Posterior cingulate gyrus (tissue), 11 donors: Measurements from ENCODE around the gene STRIP2.
A peak's percentile ranks its signal among the peaks of the same experiment; 100 is the strongest.
"Not testable (repeated sequence)": the region's sequence is repeated elsewhere in the genome, so short reads cannot be mapped to it uniquely, and the experiment has no call there.

Experiments
- DNase-seq, 10 donors: peaks; one replicate each; pipeline versions ENCODE4 v3.0.0 to v3.0.0-alpha.2; 2020 to 2021; ENCODE audit warnings: mixed read lengths in 3 of 10
- intact Hi-C: fragments of 100-400 bp; cut with DNase I; formaldehyde crosslinking; loops from one replicate; pipeline ENCODE4 v1.15.1; 2023

STRIP2 gene

GRCh38 chr7:129481376-129481775 lies 47.1 kb downstream of the STRIP2 start:
- not testable (repeated sequence) for DNase-seq

DNA sequence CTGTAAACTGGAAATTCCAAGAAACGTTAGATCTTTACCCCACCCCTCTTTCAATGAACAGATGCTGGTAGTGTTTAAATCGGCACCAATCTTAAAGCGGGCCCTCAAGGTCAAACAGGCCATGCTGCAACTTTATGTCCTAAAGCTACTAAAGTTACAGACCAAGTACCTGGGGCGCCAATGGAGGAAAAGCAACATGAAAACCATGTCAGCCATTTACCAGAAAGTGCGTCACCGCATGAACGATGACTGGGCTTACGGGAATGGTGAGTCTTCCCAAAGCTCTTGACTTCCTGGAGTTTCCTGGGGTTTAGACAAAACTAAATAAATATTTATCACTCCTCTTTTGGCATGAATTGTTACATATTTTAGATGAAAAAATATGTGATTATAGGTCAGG lies 48.5 kb downstream of the STRIP2 start:
- DNase-seq: no peak
- intact Hi-C loops: no loop called here

More at GRCh38 chr7:129481376-129481775, 47.1 kb downstream of the STRIP2 start:
- intact Hi-C loops: not testable (repeated sequence)

DNA sequence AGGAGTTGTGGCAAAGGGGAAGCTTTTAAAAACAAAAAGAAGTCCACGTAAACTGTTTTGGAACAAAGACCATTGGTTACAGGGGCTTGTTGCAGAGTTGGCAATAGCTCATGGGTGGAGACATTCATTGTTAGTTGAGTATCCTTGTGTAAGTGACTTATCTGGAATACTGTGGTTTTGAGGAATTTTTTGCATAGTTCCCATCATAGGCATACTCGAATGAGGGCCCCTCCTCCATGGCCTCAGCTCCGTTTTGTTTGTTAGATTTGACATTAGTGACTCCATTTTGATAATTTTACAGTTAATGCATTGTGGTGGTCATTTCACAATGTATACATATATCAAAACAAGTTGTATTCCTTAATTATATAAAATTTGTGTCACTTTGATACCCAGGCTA lies 55.3 kb downstream of the STRIP2 start:
- no peak for DNase-seq

GRCh38 chr7:129492391-129492790 lies 58.2 kb downstream of the STRIP2 start:
- intact Hi-C loops: no loop called here
- DNase-seq: no peak

More for the DNA sequence above, 55.3 kb downstream of the STRIP2 start:
- intact Hi-C loops: no loop called here

DNA sequence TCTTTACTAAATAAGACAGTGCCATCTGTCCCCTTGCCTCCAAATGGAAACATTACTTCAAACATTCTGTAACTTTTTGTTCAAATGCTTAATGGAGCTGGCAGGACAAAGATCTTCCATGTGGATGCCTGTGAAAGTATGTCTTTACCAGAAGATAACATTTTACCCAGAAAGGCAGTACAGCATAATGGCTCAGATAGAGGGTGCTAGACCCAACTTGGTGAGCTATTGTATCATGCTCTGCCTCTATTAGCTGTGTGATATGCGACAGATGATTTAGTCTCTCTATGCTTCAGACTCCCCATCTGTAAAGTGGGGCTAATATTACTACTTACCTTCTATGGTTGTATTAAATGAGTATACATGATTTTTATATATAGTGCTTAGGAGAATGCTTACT lies 59.3 kb downstream of the STRIP2 start:
- DNase-seq: no peak
- intact Hi-C loops: no loop called here

GRCh38 chr7:129494041-129494440 lies 59.8 kb downstream of the STRIP2 start:
- DNase-seq: no peak
- intact Hi-C loops: no loop called here

- intact Hi-C loops: no loop called here
- no peak for DNase-seq
Observed at GRCh38 chr7:129495987-129496386, 61.8 kb downstream of the STRIP2 start.

DNA sequence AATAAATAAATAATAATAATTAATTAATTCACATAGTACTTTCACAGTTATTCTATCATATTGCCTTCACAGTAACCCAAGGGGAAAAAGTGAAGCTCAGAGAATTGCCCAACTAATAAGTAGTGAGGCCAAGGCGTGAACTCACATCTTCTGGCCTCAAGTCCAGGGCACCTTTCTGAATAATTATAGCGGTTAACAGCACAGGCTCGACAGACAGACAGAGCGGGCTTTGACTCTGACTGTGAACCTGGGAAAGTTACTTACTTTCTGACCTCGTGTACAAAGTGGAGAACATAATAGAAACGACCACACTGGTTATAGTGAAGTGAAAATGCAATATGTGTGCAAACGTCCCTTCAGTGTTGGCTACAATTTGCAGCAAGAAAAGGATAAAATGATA lies 62.4 kb downstream of the STRIP2 start:
- intact Hi-C loops: no loop called here
- no peak for DNase-seq

- DNase-seq: no peak
- intact Hi-C loops: no loop called here
Observed at GRCh38 chr7:129497156-129497555, 62.9 kb downstream of the STRIP2 start.

- DNase-seq: no peak
- intact Hi-C loops: no loop called here
Observed at GRCh38 chr7:129498021-129498420, 63.8 kb downstream of the STRIP2 start.

GRCh38 chr7:129499999-129500398 lies 65.8 kb downstream of the STRIP2 start:
- intact Hi-C loops: loop anchor here (10.0 kb wide), 1 partner anchor 135 kb away; no protein-coding TSS in a partner anchor
- DNase-seq: no peak

GRCh38 chr7:129501760-129502707 lies 67.8 kb downstream of the STRIP2 start, which contains the start of gene SMKR1:
SMKR1 (plus strand) TSS chr7:129502531; CDS start chr7:129502825, 294 bp downstream.
- peak; percentile 45 to 97 (median 80) for DNase-seq
- intact Hi-C loops: loop anchor here (10.0 kb wide), 1 partner anchor 133 kb away; no protein-coding TSS in a partner anchor

- DNase-seq: peak in 4 of 10 donors; percentile 10 to 85 (median 14)
- intact Hi-C loops: loop anchor here (10.0 kb wide), 1 partner anchor 132 kb away; no protein-coding TSS in a partner anchor
Observed at GRCh38 chr7:129502708-129503685, 68.8 kb downstream of the STRIP2 start.

DNA sequence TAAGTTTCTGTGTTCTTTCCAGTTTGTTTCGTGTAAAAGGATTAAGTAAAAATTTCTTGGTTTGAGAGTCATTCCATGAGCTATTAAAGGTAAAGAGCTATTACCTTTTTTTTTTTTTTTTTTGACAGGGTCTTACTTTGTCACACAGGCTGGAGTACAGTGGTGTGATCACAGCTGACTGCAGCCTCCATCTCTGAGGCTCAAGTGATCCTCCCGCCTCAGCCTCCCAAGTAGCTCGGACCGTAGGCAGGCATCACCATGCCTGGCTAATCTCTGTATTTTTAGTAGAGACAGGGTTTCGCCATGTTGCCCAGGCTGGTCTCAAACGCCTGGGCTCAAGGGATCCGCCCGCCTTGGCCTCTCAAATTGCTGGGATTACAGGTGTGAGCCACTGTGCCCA lies 69.5 kb downstream of the STRIP2 start:
- intact Hi-C loops: loop anchor here (10.0 kb wide), 1 partner anchor 131 kb away; no protein-coding TSS in a partner anchor
- no peak for DNase-seq

DNA sequence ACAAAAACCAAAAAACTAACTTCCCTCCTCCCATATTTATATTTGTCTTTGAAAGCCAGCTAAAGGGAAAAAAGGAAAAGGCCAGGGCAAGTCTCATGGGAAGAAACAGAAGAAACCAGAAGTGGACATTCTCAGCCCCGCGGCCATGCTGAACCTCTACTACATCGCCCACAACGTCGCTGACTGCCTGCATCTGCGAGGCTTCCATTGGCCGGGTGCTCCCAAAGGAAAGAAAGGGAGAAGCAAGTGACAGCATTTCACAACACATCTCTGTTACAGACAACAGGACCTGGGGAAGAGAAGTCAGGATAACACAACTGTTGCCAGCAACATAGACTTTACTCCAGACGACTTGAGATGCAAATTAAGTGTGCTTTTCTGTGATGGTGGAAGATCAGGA lies 78.0 kb downstream of the STRIP2 start:
- intact Hi-C loops: no loop called here
- no peak for DNase-seq

- intact Hi-C loops: no loop called here
- no peak for DNase-seq
Observed at GRCh38 chr7:129513546-129513945, 79.3 kb downstream of the STRIP2 start.

DNA sequence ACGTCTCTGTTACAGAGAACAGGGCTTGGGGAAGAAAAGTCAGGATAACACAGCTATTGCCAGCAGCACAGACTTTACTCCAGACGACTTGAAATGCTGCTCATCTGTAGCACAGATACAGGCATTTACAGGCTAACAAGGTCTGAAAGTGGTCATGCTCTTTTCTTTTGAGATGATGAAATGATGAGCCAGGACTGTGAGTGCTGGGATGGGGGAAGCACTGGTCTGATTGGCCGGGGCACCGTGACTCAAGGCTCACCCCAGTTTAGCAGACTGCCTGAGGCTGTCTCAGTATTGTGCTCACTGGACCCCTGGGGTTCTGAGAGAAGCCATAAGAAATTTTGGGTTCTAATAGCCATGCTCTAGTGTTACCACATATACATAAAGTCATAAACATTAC lies 80.5 kb downstream of the STRIP2 start:
- DNase-seq: no peak

GRCh38 chr7:129515381-129515780 lies 81.1 kb downstream of the STRIP2 start:
- intact Hi-C loops: no loop called here
- no peak for DNase-seq

More for the DNA sequence above, 80.5 kb downstream of the STRIP2 start:
- intact Hi-C loops: no loop called here

- no peak for DNase-seq
- intact Hi-C loops: no loop called here
Observed at GRCh38 chr7:129517931-129518330, 83.7 kb downstream of the STRIP2 start.

DNA sequence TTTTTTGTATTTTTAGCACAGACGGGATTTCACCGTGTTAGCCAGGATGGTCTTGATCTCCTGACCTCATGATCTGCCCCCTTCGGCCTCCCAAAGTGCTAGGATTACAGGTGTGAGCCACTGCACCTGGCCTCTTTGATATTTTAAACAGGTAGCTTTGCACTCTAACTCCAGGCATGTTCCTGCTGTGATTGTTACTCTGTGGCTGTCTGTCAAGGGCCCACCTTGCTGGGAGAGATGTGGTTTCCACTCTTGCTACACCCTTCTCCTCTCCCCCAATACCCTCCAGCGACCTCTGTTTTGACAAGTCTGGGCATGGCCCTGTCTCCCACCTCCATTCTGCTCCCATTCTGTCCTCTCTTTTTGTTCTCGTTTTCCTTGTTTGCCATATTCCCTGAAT lies 85.2 kb downstream of the STRIP2 start:
- DNase-seq: no peak
- intact Hi-C loops: no loop called here
